GM12872 (cell line): ENCODE results near the gene SLC35B4.

Source experiments
- CTCF ChIP-seq: IDR thresholded peaks from 3 replicates; pipeline ENCODE4 v1.5.1; 2011; ENCODE audit warnings: low read depth, mild to moderate bottlenecking, low read length, moderate library complexity; ENCODE audit not compliant: insufficient read depth

SLC35B4 gene

GRCh38 chr7:134278502-134279153 lies 38.1 kb downstream of the SLC35B4 start:
- TF ChIP-seq CTCF: no peak

GRCh38 chr7:134276951-134277350 lies 39.8 kb downstream of the SLC35B4 start:
- no peak for TF ChIP-seq CTCF

GRCh38 chr7:134262322-134262721 lies 54.4 kb downstream of the SLC35B4 start:
- no peak for TF ChIP-seq CTCF

GRCh38 chr7:134255814-134256213 lies 60.9 kb downstream of the SLC35B4 start:
- TF ChIP-seq CTCF: no peak

GRCh38 chr7:134254311-134254710 lies 62.4 kb downstream of the SLC35B4 start:
- TF ChIP-seq CTCF: no peak

GRCh38 chr7:134248196-134248595 lies 68.5 kb downstream of the SLC35B4 start:
- TF ChIP-seq CTCF: no peak

GRCh38 chr7:134246761-134247160 lies 70.0 kb downstream of the SLC35B4 start:
- TF ChIP-seq CTCF: no peak
